A673 (cell line): ENCODE results near the gene MYH15. TPM values are rescaled to one million over a fixed set of nuclear protein-coding genes. Genes with fewer than 3 reads are reported as not detected.

Experiments
- BruUV-seq: library from RNA; stranded (reverse); fragments of 400-500 nt; replicated peaks from 2 replicates; lab custom pipeline; 2021; lab: Mats Ljungman, UMichigan
- CTCF ChIA-PET: fragments of 300-600 bp; sonication (Branson Sonifier 250); formaldehyde crosslinking; loops from one replicate; lab custom pipeline; 2022; ENCODE audit warnings: antibody characterized with exemption; lab: Charles Lee
- POLR2A ChIA-PET: fragments of 300-600 bp; sonication (Branson Sonifier 250); formaldehyde crosslinking; loops from one replicate; lab custom pipeline; 2022; ENCODE audit warnings: antibody characterized with exemption; ENCODE audit not compliant: low non-redundant PET; lab: Charles Lee
- DNase-seq: peaks from one replicate; pipeline ENCODE4 v3.0.0-alpha.2; 2015; ENCODE audit warnings: low spot score
- H3K27ac ChIP-seq: fragments of 200-600 bp; sonication (generic); 2 replicates; pipeline ENCODE4 v1.5.1; 2016; ENCODE audit warnings: mixed run types, low read depth, mild to moderate bottlenecking, mixed read lengths, antibody characterized with exemption, low read length; ENCODE audit not compliant: poor library complexity, severe bottlenecking
- H3K27me3 ChIP-seq: fragments of 200-600 bp; sonication (generic); replicated peaks from 2 replicates; pipeline ENCODE4 v1.6.1; 2017; ENCODE audit warnings: mixed run types, low read depth, mild to moderate bottlenecking, mixed read lengths, antibody characterized with exemption, low read length; ENCODE audit not compliant: insufficient read depth, poor library complexity
- H3K36me3 ChIP-seq: fragments of 200-600 bp; sonication (generic); 2 replicates; pipeline ENCODE4 v1.6.1; 2016; ENCODE audit warnings: mixed run types, mild to moderate bottlenecking, mixed read lengths, antibody characterized with exemption, low read length; ENCODE audit not compliant: insufficient read depth, poor library complexity, severe bottlenecking
- H3K4me1 ChIP-seq: fragments of 200-600 bp; sonication (generic); 2 replicates; pipeline ENCODE4 v1.6.1; 2017; ENCODE audit warnings: mixed run types, mild to moderate bottlenecking, mixed read lengths, antibody characterized with exemption, low read length; ENCODE audit not compliant: insufficient read depth, poor library complexity, severe bottlenecking
- H3K4me3 ChIP-seq: fragments of 200-600 bp; sonication (generic); 2 replicates; pipeline ENCODE4 v1.5.1; 2016; ENCODE audit warnings: low read depth, mixed run types, mild to moderate bottlenecking, mixed read lengths, low read length; ENCODE audit not compliant: poor library complexity, severe bottlenecking
- H3K9me3 ChIP-seq: fragments of 200-600 bp; sonication (generic); 2 replicates; pipeline ENCODE4 v1.6.1; 2016; ENCODE audit warnings: mixed run types, low read depth, mild to moderate bottlenecking, mixed read lengths, antibody characterized with exemption, low read length; ENCODE audit not compliant: poor library complexity, severe bottlenecking
- EZH2 ChIP-seq: fragments of 200-600 bp; sonication (generic); IDR thresholded peaks from 2 replicates; pipeline ENCODE4 v1.6.1; 2017; ENCODE audit warnings: borderline replicate concordance, low read depth, mild to moderate bottlenecking, mixed read lengths, antibody characterized with exemption, low read length; ENCODE audit not compliant: poor library complexity, severe bottlenecking
- intact Hi-C: fragments of 100-400 bp; cut with micrococcal nuclease; formaldehyde crosslinking; loops from one replicate; pipeline ENCODE4 v1.10.0; 2022; ENCODE audit not compliant: unreplicated experiment
- total RNA-seq: library from RNA; stranded (reverse); gene quantifications from 2 replicates; pipeline ENCODE4 v1.2.3, GENCODE V29; 2021
- TF ChIP-seq, protein P1 (sequence below): fragments of 300-800, 200-600 bp; sonication (generic); conservative IDR thresholded peaks from 2 replicates; pipeline ENCODE4 v1.5.1; 2017; ENCODE audit warnings: low read depth, mild to moderate bottlenecking, antibody characterized with exemption, low read length, moderate library complexity, mixed read lengths

The MYH15 gene
- total RNA-seq, 1 experiment from 2014 or later, result 1.2 TPM

DNA sequence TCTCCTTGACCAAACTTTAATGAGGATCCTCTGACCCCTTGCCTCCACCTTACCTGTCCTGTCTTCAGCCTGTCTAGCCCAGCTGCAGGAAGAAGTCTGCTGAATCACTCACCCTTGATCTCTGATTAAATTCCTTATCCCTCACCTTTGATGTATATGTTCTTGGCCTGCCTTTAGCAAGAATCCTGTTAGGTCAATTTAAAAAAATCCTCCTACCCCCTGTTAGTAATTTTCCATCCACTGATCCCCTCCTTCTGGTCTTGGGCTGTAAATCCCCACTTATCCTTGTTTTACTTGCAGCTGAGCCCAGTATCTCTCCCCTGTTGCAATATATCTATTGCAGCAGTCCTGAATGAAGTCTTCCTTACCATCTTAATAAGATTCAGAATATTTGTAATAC, 39.0 kb downstream of the MYH15 start:
- Histone ChIP-seq H3K9me3 (no peaks in the 10 kb centered on the region), H3K27me3 (no peaks in the 10 kb centered on the region), H3K4me3 (no peak overlapping the region), H3K4me1 (peaks cover 13% of the 10 kb centered on the region), H3K36me3 (no peaks in the 10 kb centered on the region), H3K27ac (no peak overlapping the region)
- POLR2A ChIA-PET, result no interaction called here
- CTCF ChIA-PET, result no interaction called here
- TF ChIP-seq, protein P1, sequence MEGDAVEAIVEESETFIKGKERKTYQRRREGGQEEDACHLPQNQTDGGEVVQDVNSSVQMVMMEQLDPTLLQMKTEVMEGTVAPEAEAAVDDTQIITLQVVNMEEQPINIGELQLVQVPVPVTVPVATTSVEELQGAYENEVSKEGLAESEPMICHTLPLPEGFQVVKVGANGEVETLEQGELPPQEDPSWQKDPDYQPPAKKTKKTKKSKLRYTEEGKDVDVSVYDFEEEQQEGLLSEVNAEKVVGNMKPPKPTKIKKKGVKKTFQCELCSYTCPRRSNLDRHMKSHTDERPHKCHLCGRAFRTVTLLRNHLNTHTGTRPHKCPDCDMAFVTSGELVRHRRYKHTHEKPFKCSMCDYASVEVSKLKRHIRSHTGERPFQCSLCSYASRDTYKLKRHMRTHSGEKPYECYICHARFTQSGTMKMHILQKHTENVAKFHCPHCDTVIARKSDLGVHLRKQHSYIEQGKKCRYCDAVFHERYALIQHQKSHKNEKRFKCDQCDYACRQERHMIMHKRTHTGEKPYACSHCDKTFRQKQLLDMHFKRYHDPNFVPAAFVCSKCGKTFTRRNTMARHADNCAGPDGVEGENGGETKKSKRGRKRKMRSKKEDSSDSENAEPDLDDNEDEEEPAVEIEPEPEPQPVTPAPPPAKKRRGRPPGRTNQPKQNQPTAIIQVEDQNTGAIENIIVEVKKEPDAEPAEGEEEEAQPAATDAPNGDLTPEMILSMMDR, result no peak
- no peak for TF ChIP-seq EZH2
- intact Hi-C loops, result loop anchor here (10.0 kb wide), 3 partner anchors 617 to 1237 kb away; no protein-coding TSS in a partner anchor
- no peak for DNase-seq
- TSS peak; percentile 29 for BruUV-seq

DNA sequence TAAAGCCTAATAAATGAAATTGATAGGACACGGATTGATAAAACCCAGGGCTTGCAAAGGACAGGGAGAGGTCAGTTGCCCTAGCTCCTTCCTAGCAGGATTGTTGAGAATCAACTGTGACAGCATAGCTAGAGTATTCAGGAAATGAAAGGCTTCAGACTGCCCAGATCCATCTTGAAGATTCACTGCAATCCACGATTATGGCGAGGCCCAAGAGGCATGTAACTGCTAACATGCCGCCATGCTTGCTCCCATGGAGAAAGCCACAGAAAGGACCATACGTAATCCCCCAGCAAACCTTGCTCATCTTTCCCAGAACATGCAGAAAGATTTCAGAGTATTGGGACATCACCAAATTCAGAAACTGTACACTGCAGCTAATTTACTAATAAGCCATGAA, 41.3 kb downstream of the MYH15 start:
- peaks cover 13% of the 10 kb centered on the region for H3K4me1 ChIP-seq
- no peaks in the 10 kb centered on the region for H3K36me3 ChIP-seq
- no peak overlapping the region for H3K27ac ChIP-seq
- ChIA-PET CTCF (no interaction called here), POLR2A (no interaction called here)
- no peaks in the 10 kb centered on the region for H3K27me3 ChIP-seq
- no peak for DNase-seq
- TF ChIP-seq, protein P1, result no peak
- TF ChIP-seq EZH2, result no peak
- intact Hi-C loops, result no loop called here
- BruUV-seq, result no TSS peak
- H3K4me3 ChIP-seq, result no peak overlapping the region
- no peaks in the 10 kb centered on the region for H3K9me3 ChIP-seq

DNA sequence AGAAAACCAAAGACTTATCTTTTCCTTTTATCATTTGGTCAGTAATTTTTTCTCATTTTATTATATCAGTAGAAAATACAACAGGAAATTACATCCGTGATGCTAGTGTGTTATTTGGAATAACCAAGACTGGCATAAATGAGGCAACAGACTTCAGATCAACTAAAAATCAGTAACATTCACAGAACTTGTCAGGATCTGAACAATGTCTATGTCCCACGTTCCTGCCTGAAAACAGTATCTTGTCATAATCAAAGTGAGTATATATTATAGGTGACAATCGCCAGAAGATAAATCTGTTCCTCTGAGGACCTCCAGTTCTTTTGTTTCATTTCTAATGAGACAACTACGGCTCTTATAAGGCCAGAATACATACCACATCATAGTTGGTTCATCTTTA, 41.8 kb downstream of the MYH15 start:
- no peaks in the 10 kb centered on the region for H3K9me3 ChIP-seq
- CTCF ChIA-PET, result no interaction called here
- no peaks in the 10 kb centered on the region for H3K27me3 ChIP-seq
- no peak overlapping the region for H3K27ac ChIP-seq
- peaks cover 13% of the 10 kb centered on the region for H3K4me1 ChIP-seq
- no TSS peak for BruUV-seq
- intact Hi-C loops, result no loop called here
- no peak for TF ChIP-seq EZH2
- TF ChIP-seq, protein P1, result no peak
- POLR2A ChIA-PET, result no interaction called here
- DNase-seq, result no peak
- no peaks in the 10 kb centered on the region for H3K36me3 ChIP-seq
- H3K4me3 ChIP-seq, result no peak overlapping the region
